NCI-H1092 (cell line): ENCODE data around the gene ATP4B.

Experiments used
- DNase-seq: peaks from one replicate; lab custom pipeline; 2025; lab: John Stamatoyannopoulos, UW

ATP4B gene

DNA sequence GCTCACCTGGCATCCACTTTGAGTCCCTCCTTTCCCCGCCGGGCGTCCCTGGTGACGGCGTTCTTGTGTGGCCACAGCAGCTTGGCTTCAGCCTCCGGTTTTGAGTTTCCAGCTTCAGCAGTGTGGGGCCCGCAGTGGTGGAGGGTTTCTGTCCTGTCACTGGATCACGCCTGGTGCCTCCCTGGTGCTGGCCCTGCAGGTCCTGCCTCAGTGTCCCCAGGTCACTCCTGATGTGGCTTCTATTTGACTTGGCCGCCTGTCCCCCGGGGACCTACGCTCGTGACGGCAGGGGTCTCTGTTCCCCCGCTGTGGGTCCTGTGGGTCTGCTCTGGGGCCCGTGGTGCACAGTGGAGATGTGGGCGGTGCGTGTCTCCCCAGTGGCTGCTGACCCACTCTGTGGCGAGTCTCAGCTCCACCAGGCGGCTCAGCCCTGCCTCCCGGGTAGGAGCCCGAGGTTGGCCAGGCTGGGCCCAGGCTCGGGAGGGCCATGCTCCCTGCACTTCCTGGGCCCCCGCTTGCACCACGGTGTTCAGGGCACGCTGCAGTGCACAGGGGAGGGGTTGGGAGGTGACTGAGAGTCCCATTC is 1.9 kb downstream of the ATP4B start:
- DNase-seq = no peak

DNA sequence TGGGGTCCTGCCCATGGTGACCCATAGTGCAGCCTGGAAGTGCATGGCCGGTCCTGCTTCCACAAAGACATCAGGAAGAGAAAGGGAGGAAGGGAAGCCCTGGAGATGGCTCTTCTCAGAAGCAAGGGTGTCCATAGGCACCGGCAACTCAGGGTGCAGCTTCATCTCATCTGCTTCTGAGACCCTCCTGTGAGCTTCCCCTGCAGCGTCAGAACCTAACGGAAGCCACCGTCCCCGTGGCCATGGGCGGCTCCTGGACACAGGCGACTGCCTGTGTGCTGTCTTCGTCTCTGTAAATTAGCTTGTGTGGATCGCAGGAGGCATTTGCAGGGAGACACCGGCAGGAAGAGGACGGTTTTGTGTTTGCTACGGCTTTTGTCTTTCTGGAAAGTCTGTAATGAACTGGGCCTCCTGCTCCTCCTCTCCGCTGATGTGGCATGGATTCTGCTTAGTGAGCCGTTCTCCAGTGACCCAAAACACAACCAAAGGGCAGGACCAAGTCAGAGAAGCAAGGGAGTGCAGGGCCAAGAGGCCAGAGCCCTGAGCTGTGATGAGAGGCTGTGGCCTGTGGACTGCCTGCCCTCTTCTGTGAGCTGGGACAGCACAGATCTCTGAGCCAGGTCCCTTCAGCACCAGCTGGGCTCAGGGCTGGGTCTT is 2.5 kb downstream of the ATP4B start:
- no peak for DNase-seq

DNA sequence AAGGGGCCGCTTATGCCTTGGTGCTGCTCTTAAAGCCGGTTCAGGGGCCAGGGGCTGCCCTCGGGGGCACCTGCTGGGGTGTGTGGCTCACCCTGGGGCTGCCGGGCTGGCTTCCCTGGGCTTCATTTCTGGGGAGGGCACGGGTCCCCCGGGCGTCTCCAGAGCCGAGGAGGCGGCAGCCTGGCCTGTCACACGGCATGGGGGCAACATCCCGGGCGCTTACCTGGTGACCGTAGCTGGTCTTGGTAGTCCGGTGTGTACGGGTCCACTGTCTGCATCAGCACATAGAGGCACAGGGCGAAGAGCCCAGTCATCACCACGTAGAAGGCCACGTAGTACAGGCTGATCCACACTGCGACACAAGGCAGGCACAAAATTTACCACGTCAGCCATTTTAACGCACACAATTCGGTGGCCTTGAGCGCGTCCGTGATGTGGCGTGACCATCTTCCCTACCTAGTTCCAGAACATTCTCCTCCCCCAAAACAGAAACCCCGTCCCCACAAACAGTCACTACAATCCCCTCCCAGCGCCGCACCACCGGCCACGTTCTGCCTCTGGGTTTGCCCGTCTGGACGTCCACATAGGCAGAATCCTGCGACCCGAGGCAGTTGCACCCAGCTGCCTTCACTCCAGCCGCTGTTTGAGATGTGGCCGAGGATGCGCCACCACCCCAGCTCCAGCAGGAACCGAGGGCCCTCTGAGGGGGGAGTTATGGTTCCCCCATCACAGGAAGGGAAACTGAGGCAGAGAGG is 3.2 kb downstream of the ATP4B start:
- DNase-seq = no peak

DNA sequence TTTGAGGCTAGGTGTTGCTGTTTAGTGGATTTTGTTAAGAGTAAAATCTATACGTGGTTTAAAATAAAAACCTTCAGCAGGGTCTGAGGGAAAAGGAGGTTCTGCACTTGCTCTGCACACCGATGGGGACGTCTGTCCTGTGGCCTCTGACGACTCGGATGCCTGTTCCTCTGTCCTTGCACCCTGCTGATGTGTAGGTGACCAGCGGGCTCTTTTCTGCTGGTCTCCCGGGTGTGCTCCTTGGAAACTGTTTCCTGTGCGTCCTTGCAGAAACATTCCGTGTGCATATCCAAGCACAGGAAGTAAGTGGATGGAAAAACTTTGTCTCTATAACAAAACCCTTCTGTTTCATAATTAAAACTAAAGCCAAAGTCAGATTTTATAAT is 3.8 kb downstream of the ATP4B start:
- no peak for DNase-seq

DNA sequence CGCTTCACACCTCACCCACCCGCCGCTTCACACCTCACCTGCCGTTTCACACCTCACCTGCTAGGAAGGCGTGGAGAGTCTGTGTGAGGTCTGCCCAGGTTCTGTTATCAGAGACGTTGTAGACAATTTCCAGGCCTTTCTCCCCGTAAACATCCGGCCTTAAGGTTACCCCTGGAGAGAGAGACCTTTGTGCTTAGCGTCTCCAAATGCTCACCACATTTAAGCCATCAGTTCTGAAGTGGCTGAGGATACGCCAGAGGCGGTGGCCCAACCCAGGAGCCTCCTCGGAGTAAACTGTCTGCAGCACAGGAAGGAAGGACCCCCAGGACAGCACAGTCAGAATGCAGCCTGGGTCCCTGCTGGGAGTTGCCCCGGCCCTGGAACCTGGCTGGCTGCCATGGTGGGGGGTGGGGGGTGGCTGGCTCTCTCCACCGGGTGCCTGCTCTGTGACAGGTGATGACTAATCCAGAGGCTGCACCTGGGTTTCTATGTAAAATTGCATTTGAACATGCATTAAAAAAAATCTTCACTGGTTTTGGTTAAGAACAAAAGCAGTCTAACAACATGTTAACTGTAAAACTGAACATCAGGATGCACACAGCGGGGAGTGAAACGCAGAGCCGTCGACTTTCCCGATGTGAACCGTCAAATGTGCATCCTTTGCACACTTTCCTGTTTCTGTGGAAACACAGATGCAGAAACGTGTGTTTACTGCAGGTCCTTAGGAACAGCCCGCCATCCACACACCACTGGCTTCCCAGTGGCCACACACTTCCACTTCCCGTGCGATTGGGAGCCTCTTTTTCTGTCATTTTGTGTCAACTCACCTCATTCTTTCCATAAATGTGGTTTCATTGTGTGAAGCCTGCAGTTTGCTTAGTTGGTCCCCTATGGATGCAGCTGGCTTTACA is 4.5 kb downstream of the ATP4B start:
- no peak for DNase-seq

DNA sequence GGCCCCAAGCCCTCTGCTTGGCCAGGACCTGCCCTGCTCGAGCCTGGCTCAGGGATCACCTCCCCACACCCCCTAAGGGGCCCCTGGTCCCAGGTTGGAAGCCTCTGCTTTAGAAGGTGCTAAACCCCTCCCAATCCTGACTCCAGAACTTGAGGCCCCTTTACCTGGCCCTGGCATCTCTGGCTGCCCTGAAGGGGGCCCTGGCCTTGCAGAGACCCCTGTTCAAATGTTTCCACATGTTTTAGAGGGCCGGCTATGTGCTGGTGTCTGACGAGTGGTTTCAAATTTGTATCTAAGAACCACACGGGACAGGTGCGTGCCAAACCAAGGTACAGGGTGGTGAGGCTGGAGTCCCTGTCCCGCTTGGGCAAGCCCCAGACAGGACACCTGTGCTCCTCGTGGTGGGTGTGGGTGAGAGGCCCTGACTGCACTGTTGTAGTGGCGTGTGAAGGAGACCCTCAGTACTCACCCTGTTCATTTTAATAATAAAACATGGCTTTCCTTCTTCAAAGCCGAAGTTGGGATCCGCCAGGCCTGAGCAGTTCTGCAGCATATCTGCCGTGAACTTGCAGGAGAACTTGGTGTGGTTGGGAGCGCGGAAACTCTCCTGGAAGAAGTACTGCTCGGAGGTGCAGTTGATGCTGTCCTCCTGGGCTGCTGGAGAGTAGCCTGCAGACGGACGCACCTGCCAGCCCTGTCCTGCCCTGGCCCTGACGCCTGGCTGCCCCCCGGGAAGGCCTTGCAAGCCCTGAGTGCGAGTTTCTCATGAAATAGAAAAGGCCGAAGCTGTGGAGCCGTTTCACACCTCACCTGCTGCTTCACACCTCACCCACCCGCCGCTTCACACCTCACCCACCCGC is 5.4 kb downstream of the ATP4B start:
- DNase-seq = no peak

DNA sequence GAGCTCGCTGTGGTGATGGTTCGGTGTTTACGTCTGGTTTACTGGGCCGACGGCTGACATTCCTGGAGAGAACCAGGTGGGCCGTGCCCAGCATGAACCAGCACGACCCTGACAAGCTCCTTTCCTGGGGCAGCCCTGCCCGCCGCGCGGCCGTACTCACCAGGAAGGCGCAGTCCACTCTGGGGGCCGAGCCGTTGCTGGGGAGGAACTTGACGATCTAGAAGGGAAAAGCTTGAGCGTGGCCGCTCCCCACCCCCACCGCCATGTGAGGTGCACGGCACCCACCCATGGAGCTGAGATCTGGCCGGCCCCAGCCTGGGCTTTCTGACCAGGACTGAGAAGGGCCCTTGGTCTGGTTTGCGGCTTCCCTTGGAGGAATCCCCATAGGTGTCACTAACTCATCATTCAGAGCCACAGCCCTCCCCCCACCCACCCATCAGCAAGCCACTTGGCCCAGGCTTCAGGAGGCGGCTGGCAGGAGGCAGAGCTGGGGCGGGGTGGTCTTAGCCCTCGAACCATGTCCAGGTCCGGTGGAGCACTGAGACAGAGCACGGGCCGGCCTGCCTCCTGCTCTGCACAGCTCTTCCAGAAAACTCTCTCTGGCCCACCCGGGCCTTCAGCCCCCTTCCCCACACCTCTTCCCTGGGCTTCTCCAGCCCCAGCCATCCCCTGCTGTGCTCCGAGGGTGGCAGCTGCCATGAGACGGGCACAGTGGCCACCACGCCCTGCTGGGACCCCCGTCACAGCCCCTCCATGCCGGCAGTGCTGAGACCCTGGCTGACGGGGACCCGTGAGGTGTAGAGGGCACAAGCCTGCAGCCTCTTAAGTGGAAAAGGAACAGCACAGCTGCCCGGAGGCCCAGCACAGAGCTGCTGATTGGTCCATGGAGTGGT is 6.2 kb downstream of the ATP4B start:
- DNase-seq = no peak

DNA sequence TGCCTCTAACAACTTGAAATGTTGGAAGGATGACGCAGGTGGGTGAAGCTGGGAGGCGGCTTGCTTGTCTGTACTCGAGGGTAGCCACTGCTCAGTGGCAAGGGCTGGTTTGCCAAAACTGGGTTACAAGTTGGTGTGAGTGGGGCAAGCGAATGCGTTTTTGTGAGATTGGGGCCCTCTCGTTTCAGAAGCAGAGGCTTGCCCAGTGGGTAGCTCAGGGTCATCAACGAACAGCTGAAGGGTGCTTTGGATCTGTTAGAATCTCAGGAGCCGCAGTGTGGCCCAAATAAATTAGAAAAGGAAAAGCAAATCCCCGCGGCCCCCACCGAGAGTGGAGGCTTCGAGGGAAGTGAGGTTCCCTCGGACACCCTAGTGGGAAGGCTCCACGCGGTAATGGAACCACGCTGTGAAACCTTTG is 7.3 kb downstream of the ATP4B start:
- DNase-seq = no peak

DNA sequence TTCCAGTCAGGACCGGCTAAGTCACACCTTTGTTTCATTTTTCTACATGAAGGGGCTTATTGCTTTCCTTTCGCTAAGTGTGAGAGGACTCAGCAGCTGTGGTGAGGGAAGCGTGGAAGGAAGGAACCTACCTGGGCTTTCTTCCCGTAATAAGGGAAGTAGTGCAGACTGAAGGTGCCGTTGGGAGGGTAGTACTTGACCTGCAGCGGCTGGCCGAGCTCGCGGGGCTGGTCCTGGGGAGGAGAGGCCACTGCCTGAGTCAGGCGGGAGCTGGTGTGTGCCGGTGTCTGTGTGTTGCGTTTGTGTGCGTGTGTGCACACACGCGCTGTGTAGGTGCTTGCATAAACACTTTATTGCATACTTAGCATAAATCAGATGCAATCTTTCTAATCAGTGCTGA is 7.7 kb downstream of the ATP4B start:
- DNase-seq = no peak

DNA sequence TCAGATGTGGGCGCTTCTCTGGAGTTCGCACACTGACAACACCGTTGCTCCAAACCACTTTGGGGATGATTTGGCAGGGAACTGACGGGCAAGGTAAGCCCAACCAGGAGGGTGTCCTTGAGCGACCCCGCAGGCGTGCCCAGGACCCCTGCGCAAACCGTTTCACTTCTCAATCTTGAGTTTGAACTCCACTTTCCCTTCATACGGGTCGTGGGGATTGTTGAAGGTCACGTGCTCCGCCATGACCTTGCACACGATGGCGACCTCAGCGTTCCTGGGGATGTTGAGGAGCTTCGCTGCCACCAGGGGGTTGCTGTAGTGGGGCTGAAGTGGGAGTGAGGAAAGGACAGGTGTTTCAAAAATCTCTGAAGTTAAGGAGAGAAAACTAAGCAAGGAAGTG is 8.8 kb downstream of the ATP4B start:
- no peak for DNase-seq

DNA sequence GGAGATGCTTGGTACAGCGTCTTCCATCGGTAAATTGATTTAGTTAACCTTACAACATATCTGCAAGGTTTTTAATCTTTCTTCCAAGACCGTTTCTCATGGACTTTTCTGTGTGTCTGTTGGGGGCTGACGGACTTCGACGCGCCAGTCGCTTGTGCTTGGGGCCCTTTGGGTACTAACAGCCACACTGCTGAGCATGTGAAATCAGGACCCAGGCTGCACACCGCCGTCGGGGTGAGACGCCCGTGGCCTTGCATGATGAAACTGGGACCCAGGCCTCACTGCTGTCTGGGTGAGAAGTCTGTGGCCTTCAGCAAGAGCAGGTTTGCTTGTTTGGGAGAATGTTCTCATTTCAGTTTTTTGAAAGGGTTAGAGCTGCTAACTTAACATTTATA is 9.8 kb downstream of the ATP4B start:
- DNase-seq = no peak

DNA sequence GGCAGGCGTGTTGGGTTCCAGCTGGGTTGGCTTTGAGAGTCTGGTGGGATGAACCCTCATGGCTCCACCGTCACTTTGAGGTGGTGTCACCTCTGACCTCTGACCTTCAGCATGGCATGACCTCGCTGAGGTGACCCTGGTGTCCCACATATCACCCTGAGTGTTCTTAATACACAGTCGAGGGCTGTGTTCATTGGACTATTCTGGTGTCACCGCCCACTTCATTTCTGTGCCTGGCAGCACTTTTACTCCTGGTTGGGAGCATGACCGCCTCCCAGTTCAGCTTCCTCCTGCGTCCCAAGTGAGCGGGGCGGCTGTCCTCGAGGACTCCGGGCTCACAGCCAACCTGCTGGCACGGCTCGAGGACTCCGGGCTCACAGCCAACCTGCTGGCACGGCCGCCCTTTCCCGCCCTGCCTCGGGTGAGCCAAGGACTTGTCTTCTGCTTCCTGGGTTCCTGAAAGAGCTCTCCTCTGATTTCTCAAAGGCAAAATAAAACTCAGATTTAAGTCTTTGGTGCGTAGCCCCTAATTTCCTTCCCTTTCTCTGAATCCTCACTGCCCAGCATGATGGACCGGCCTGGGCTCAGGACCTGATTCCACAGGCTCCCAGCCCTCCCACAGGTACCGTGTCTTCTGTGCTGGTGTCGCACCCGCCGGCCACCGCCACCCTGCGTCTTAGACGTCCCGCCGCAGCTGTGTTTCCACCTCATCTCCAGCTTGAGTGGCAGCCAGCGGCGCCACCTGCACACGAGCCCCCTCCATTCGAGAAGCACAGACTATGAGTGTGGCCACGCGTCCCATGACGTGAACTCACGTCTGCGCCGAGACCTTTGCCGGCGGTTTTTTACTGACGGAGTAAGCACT is 10.4 kb downstream of the ATP4B start:
- DNase-seq = peak; percentile 95

DNA sequence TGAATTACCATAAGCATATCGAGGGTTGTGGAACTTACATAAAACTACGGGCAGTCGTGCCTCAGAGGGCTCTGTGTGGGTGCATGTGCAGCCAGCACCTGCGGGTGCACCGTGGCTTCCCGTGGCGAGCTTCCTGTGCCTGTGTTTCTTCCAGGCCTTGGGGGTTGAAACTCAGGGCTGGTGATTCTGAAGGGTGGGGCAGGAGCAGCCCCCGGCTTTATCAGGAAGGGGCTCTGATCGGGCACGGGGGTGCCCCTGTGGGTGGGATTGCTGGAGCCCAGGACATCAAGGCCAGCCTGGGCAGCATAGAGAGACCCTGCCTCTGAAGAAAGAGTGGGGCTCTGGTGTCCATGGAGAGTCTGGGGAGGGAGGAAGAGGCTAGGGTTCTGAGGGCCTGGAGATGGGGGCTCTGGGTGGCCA is 11.1 kb downstream of the ATP4B start:
- no peak for DNase-seq

DNA sequence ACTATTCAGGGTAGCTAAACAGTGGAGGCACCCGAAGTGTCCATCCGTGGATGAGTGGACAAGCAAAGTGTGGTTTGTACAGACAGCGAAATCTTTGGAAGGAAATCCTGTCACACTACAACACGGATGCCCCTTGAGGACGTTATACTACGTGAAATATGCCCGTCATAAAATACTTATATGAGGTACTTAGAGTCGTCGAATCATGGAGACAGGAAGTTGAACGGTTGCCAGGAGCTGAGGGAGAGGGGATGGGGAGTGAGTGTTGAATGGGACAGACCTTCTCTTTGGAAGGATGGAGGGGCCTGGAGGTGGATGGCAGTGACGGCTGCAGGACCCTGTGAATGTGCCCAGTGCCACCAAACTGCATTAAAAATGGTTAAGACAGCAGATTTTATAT is 11.6 kb downstream of the ATP4B start:
- DNase-seq = peak; percentile 33

DNA sequence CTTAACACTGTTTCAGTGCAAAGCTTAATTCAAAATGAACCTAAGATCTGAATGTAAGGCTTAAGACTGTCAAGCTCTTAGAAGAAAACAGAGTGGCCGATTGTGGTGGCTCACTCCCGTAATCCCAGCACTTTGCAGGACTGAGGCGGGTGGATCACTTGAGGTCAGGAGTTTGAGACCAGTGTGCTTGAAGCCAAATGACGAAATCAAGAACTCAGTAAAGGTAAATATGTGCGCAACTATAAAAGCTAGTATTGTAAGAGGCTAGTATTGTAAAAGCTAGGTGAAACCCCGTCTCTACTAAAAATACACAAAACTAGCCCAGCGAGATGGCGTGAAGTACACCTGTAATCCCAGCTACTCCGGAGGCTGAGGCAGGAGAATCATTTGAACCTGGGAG is 12.7 kb downstream of the ATP4B start:
- no peak for DNase-seq

DNA sequence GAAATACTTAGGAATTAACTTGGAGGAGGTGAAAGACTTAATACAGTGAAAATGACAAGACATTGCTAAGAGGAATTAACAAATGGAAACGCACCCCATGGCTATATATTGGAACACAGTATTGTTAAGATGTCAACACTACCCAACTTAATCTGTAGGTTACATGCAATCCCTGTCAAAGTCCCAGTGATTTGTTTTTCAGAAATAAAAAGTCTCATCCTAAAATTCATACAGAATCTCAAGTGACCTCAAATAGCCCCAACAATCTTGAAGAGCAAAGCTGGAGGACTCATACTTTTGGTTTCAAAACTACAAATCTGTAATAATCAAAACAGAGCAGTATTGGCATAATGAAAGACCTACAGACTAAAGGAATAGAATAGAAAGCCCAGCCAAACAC is 13.2 kb downstream of the ATP4B start:
- no peak for DNase-seq

DNA sequence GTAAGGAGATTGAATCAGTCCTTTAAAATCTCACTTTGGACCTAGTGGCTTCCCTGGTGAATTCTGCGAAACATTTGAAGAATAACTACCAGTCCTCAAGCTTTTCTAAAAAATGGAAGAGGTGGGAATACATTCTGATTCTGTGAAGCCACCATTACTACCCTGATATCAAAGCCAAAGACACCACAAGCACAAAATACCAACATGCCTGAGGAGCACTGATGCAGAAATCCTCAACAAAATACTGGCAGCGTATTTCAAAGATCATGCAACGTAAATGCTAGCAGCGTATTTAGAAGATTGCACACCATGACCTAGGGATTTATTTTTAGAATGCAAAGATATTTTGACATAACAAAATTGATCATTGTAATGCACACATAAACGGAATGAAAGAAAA is 14.4 kb downstream of the ATP4B start:
- DNase-seq = no peak

DNA sequence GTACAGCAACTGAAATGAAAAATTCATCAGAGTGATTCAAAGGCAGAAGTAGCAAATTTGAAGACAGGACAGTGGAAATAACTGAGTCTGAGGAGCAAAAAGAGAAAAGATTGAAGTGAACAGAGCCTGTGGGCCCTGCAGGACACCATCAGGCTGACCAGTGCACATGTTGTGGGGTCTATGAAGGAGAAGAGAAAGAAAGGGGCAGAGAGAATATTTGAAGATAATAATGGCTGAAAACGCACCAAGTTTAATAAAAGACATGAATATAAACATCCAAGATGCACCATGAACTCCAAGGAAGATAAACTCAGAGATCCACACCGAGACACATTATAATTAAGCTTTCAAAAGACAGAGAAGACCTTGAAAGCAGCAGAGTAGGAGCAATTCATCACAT is 15.4 kb downstream of the ATP4B start:
- no peak for DNase-seq

DNA sequence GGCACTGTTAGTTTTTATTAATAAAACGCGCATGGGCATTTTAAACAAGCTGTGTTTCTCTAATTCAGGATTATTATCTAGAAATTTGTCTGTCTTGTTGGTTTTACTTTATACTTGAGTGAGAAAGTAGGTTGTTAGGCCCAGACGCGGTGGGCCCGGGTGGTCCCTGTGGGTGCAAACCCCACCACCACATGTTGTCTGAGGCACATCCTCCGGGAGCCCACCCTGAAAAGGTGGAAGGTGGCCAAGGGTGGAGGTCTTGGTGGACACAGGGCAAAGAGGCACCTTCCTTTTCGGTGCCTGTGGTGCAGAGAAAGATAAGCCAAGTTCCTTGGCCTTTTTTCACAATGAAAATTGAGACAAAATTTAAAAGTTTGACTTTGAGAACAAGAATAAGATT is 16.6 kb downstream of the ATP4B start:
- no peak for DNase-seq
